ENCODE data around the gene TICRR.

GRCh38 chr15:89645680-89646079, 70.4 kb downstream of the TICRR start:
- TF ChIP-seq POLR2AphosphoS5 (IDR thresholded peaks at IDR 0.05): no peak
- TF ChIP-seq CTCF (IDR thresholded peaks at IDR 0.05): no peak
- no peak for TF ChIP-seq POLR2A (IDR thresholded peaks at IDR 0.05)

Measured in gastroesophageal sphincter (tissue), 3 donors.